ENCODE measurements around the gene SLC13A2.
"Not testable (repeated sequence)": the region's sequence is repeated elsewhere in the genome, so short reads cannot be mapped to it uniquely, and the experiment has no call there.

SLC13A2 gene

GRCh38 chr17:28443901-28444638, 29.4 kb upstream of the SLC13A2 start:
- TF ChIP-seq, protein P1, sequence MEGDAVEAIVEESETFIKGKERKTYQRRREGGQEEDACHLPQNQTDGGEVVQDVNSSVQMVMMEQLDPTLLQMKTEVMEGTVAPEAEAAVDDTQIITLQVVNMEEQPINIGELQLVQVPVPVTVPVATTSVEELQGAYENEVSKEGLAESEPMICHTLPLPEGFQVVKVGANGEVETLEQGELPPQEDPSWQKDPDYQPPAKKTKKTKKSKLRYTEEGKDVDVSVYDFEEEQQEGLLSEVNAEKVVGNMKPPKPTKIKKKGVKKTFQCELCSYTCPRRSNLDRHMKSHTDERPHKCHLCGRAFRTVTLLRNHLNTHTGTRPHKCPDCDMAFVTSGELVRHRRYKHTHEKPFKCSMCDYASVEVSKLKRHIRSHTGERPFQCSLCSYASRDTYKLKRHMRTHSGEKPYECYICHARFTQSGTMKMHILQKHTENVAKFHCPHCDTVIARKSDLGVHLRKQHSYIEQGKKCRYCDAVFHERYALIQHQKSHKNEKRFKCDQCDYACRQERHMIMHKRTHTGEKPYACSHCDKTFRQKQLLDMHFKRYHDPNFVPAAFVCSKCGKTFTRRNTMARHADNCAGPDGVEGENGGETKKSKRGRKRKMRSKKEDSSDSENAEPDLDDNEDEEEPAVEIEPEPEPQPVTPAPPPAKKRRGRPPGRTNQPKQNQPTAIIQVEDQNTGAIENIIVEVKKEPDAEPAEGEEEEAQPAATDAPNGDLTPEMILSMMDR (IDR thresholded peaks at IDR 0.05): no peak

GRCh38 chr17:28446716-28447395, 26.6 kb upstream of the SLC13A2 start:
- DNase-seq (ENCODE audit: low spot score): no peak
- TF ChIP-seq, protein P1 (IDR thresholded peaks at IDR 0.05): no peak
- no peak overlapping the region for H3K4me3 ChIP-seq
- H3K27ac ChIP-seq: no peak overlapping the region

More at GRCh38 chr17:28443901-28444638, 29.4 kb upstream of the SLC13A2 start:
- no peak overlapping the region for H3K4me3 ChIP-seq
- no peak for DNase-seq (ENCODE audit: low spot score)
- no peak overlapping the region for H3K27ac ChIP-seq

GRCh38 chr17:28447396-28447760, 26.1 kb upstream of the SLC13A2 start:
- TF ChIP-seq, protein P1 (IDR thresholded peaks at IDR 0.05): no peak
- Histone ChIP-seq H3K27ac (no peak overlapping the region), H3K4me3 (no peak overlapping the region)
- DNase-seq (ENCODE audit: low spot score): no peak

DNA sequence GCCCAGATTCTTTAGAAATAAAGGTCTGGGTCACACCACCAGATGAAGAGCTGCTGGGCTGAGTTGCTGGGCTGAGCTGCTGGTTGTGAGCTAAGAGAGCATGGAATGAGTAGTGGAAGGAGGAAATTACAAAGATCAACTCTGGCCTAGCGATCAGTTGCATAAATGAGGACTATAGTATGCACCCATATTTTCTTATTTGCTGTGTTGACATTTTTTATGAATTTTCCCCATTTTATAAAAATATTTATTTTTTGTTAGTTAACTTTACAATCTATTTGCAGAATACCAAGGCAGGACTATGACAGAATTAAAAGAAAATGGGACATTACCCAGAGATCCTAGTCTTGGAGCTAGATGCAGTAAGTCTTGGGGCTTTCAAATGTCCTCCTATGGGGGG, 23.6 kb upstream of the SLC13A2 start:
- H3K4me3 ChIP-seq: no peak overlapping the region
- TF ChIP-seq, protein P1 (IDR thresholded peaks at IDR 0.05): no peak
- no peak for DNase-seq (ENCODE audit: low spot score)
- H3K27ac ChIP-seq: no peak overlapping the region

GRCh38 chr17:28457890-28458289, 15.6 kb upstream of the SLC13A2 start:
- Histone ChIP-seq H3K27ac (no peak overlapping the region), H3K4me3 (no peak overlapping the region)
- TF ChIP-seq, protein P1 (IDR thresholded peaks at IDR 0.05): no peak
- DNase-seq (ENCODE audit: low spot score): no peak

DNA sequence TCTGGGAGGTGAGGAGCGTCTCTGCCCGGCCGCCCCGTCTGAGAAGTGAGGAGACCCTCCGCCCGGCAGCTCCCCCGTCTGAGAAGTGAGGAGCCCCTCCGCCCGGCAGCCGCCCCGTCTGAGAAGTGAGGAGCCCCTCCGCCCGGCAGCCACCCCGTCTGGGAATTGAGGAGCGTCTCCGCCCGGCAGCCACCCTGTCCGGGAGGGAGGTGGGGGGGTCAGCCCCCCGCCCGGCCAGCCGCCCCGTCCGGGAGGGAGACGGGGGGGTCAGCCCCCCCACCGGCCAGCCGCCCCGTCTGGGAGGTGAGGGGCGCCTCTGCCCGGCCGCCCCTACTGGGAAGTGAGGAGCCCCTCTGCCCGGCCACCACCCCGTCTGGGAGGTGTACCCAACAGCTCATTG, 14.6 kb upstream of the SLC13A2 start:
- not testable (repeated sequence) for H3K27ac ChIP-seq; DNase-seq (ENCODE audit: low spot score)

GRCh38 chr17:28460901-28461300, 12.5 kb upstream of the SLC13A2 start:
- DNase-seq (ENCODE audit: low spot score): no peak
- TF ChIP-seq, protein P1 (IDR thresholded peaks at IDR 0.05): no peak
- no peak overlapping the region for H3K4me3 ChIP-seq
- no peak overlapping the region for H3K27ac ChIP-seq

More for the DNA sequence above, 14.6 kb upstream of the SLC13A2 start:
- H3K4me3 ChIP-seq: not testable (repeated sequence)
